Measurements from ENCODE around the gene C1D.

DNA sequence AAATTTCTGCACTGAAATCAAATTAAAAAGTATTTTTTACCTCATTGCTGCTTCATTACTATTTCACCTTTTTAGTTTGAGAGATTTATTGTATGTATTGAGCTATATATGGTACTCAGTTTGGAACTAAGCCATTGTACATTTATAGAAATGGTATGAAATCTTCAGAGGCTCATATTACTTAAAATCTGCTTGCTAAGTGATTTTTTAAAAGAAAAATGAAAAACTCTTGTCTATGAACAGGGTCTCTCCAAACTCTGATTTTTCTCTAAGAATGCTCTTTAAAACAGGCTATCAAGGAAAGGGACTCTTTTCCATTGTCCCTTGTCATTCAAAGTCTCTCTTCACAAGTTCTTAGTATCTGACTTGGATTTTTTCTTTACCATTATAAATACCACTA, 31.8 kb downstream of the C1D start:
- TF ChIP-seq, protein P1, sequence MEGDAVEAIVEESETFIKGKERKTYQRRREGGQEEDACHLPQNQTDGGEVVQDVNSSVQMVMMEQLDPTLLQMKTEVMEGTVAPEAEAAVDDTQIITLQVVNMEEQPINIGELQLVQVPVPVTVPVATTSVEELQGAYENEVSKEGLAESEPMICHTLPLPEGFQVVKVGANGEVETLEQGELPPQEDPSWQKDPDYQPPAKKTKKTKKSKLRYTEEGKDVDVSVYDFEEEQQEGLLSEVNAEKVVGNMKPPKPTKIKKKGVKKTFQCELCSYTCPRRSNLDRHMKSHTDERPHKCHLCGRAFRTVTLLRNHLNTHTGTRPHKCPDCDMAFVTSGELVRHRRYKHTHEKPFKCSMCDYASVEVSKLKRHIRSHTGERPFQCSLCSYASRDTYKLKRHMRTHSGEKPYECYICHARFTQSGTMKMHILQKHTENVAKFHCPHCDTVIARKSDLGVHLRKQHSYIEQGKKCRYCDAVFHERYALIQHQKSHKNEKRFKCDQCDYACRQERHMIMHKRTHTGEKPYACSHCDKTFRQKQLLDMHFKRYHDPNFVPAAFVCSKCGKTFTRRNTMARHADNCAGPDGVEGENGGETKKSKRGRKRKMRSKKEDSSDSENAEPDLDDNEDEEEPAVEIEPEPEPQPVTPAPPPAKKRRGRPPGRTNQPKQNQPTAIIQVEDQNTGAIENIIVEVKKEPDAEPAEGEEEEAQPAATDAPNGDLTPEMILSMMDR (IDR thresholded peaks at IDR 0.05; ENCODE audit: extremely low read depth in 1 of 2, insufficient read depth in 1 of 2, low read depth in 1 of 2, low read length in 2 of 2) = no peak
- no peak for TF ChIP-seq POLR2AphosphoS5 (IDR thresholded peaks at IDR 0.05; ENCODE audit: insufficient read depth, low read depth, low read length)
